Measurements from ENCODE around the gene ZNF160. TPM values are rescaled to one million over a fixed set of nuclear protein-coding genes. Genes with fewer than 3 reads are reported as not detected.
"Not testable (repeated sequence)": the region's sequence is repeated elsewhere in the genome, so short reads cannot be mapped to it uniquely, and the experiment has no call there.

ZNF160 gene
- total RNA-seq, 1 donor from 2014 or later: 86.0 TPM

DNA sequence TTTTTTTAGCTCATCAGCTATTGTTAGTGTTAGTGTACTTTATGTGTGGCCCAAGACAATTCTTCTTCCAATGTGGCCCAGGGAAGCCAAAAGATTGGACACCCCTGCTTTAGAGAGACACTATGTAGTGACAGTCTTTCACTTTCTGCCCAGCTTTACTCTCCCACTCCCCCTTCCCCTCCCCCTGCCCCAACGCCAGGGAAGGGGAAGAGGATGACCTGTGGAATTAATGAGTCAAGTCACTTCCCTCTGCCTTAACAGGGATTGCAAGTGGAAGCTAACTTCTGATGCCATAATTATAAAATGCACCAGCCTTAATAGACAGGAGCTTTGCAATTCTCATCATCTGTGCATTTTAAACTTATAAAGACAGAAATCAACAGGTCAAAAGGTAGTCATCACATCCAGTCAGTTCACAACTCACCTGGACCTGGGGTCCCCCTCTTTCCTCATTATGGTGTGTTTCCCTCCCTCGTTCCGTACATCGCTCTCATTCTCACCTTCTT is 27.9 kb upstream of the ZNF160 start:
- H3K4me3 ChIP-seq: peak overlapping the region; percentile 55
- TF ChIP-seq EZH2phosphoT487 (IDR thresholded peaks at IDR 0.05) (no peak), CTCF (IDR thresholded peaks at IDR 0.05) (no peak), EZH2 (IDR thresholded peaks at IDR 0.05) (no peak)
- H4K20me1 ChIP-seq (ENCODE audit: low read depth): peaks cover 4% of the 10 kb centered on the region
- Mint-ChIP-seq H3K27ac (no peak overlapping the region), H3K4me3 (peak overlapping the region; percentile 79), H3K4me1 (peaks cover 5% of the 10 kb centered on the region), H3K9me3 (peaks cover 36% of the 10 kb centered on the region), H3K36me3 (peaks cover 19% of the 10 kb centered on the region), H3K27me3 (ENCODE audit: insufficient read depth, low read depth) (peaks cover 4% of the 10 kb centered on the region)
- H3K9me3 ChIP-seq (ENCODE audit: low read depth): no peaks in the 10 kb centered on the region
- H3K9ac ChIP-seq: no peak overlapping the region
- H3K4me2 ChIP-seq: peak overlapping the region; percentile 82
- H2AFZ ChIP-seq (replicated peaks): no peak overlapping the region
- peaks cover 10% of the 10 kb centered on the region for H3K79me2 ChIP-seq (ENCODE audit: low read depth)
- H3K27ac ChIP-seq: no peak overlapping the region
- peaks cover 23% of the 10 kb centered on the region for H3K4me1 ChIP-seq
- H3K36me3 ChIP-seq: no peaks in the 10 kb centered on the region
- peak; percentile 35 for DNase-seq (ENCODE audit: low spot score)
- peaks cover 8% of the 10 kb centered on the region for H3F3A ChIP-seq (ENCODE audit: low read depth)
- H3K27me3 ChIP-seq: no peaks in the 10 kb centered on the region

- H3K4me3 ChIP-seq: peak overlapping the region; percentile 22
- Mint-ChIP-seq H3K27ac (no peak overlapping the region), H3K9me3 (peaks cover 31% of the 10 kb centered on the region), H3K4me1 (peaks cover 5% of the 10 kb centered on the region), H3K4me3 (no peak overlapping the region), H3K36me3 (peaks cover 19% of the 10 kb centered on the region), H3K27me3 (ENCODE audit: insufficient read depth, low read depth) (peaks cover 7% of the 10 kb centered on the region)
- no peaks in the 10 kb centered on the region for H3K27me3 ChIP-seq
- H3K4me1 ChIP-seq: peaks cover 23% of the 10 kb centered on the region
- peaks cover 10% of the 10 kb centered on the region for H3K79me2 ChIP-seq (ENCODE audit: low read depth)
- TF ChIP-seq CTCF (IDR thresholded peaks at IDR 0.05): no peak
- no peak for TF ChIP-seq EZH2 (IDR thresholded peaks at IDR 0.05)
- no peak for TF ChIP-seq EZH2phosphoT487 (IDR thresholded peaks at IDR 0.05)
- no peak overlapping the region for H3K27ac ChIP-seq
- H3K4me2 ChIP-seq: peak overlapping the region; percentile 61
- peaks cover 4% of the 10 kb centered on the region for H4K20me1 ChIP-seq (ENCODE audit: low read depth)
- peak; percentile 49 for DNase-seq (ENCODE audit: low spot score)
- H3K36me3 ChIP-seq: no peaks in the 10 kb centered on the region
- H3F3A ChIP-seq (ENCODE audit: low read depth): peaks cover 8% of the 10 kb centered on the region
- no peak overlapping the region for H2AFZ ChIP-seq (replicated peaks)
- H3K9me3 ChIP-seq (ENCODE audit: low read depth): no peaks in the 10 kb centered on the region
- H3K9ac ChIP-seq: no peak overlapping the region
Measured at GRCh38 chr19:53130506-53130905, 27.3 kb upstream of the ZNF160 start.

GRCh38 chr19:53126733-53127526 is 23.7 kb upstream of the ZNF160 start:
- peaks cover 33% of the 10 kb centered on the region for H3K36me3 Mint-ChIP-seq
- not testable (repeated sequence) for H3K9ac ChIP-seq; H4K20me1 ChIP-seq (ENCODE audit: low read depth); H3K4me1 Mint-ChIP-seq; H2AFZ ChIP-seq (replicated peaks); H3K4me3 ChIP-seq; H3F3A ChIP-seq (ENCODE audit: low read depth); H3K27me3 ChIP-seq; H3K9me3 ChIP-seq (ENCODE audit: low read depth); DNase-seq (ENCODE audit: low spot score); H3K4me2 ChIP-seq; H3K27me3 Mint-ChIP-seq (ENCODE audit: insufficient read depth, low read depth); H3K36me3 ChIP-seq; H3K27ac Mint-ChIP-seq; H3K79me2 ChIP-seq (ENCODE audit: low read depth); H3K4me3 Mint-ChIP-seq; H3K27ac ChIP-seq
- peaks cover 18% of the 10 kb centered on the region for H3K4me1 ChIP-seq
- H3K9me3 Mint-ChIP-seq: peaks cover 32% of the 10 kb centered on the region

- H3K27ac Mint-ChIP-seq: no peak overlapping the region
- H3K27ac ChIP-seq: no peak overlapping the region
- H3K27me3 Mint-ChIP-seq (ENCODE audit: insufficient read depth, low read depth): peaks cover 5% of the 10 kb centered on the region
- no peak overlapping the region for H3K9ac ChIP-seq
- DNase-seq (ENCODE audit: low spot score): no peak
- no peak overlapping the region for H3K4me2 ChIP-seq
- no peaks in the 10 kb centered on the region for H3K4me1 Mint-ChIP-seq
- peaks cover 40% of the 10 kb centered on the region for H3K9me3 Mint-ChIP-seq
- no peaks in the 10 kb centered on the region for H3K27me3 ChIP-seq
- no peaks in the 10 kb centered on the region for H3K9me3 ChIP-seq (ENCODE audit: low read depth)
- peaks cover 5% of the 10 kb centered on the region for H3F3A ChIP-seq (ENCODE audit: low read depth)
- peaks cover 37% of the 10 kb centered on the region for H3K36me3 Mint-ChIP-seq
- H4K20me1 ChIP-seq (ENCODE audit: low read depth): no peaks in the 10 kb centered on the region
- no peak overlapping the region for H3K4me3 ChIP-seq
- H3K36me3 ChIP-seq: no peaks in the 10 kb centered on the region
- H2AFZ ChIP-seq (replicated peaks): no peak overlapping the region
- H3K79me2 ChIP-seq (ENCODE audit: low read depth): no peaks in the 10 kb centered on the region
- H3K4me1 ChIP-seq: no peaks in the 10 kb centered on the region
- TF ChIP-seq CTCF (IDR thresholded peaks at IDR 0.05): no peak
- TF ChIP-seq EZH2phosphoT487 (IDR thresholded peaks at IDR 0.05): no peak
- no peak for TF ChIP-seq EZH2 (IDR thresholded peaks at IDR 0.05)
- H3K4me3 Mint-ChIP-seq: no peak overlapping the region
Measured at GRCh38 chr19:53123400-53123799, 20.2 kb upstream of the ZNF160 start.

All from neural progenitor cell (in vitro differentiated cells).